DMS53 (cell line): ENCODE measurements around the gene PFKFB1.

ENCODE experiments used
- DNase-seq: peaks from one replicate; lab custom pipeline; 2025; lab: John Stamatoyannopoulos, UW

Gene PFKFB1

DNA sequence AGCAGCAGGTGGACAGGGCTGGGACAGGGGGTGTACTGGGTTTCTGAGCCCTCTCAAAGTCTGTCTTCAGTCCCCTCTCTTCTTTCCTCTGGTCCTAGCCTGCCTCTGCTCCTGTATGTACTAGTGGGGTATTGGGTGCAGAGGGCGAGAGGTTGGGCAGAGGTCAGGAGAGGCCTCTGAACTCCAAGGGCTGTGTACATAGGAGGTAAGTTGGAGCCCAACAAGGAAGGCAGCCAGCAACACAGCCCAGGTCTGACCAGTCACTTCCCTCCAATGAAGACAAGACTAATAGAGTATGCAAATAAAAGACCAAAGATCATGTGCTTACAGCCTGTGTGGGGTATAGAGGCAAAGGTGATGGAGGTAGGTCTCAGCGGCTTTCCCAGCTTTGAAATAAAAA is at the start of gene PFKFB1:
TSS of gene PFKFB1 (minus strand) at position 90 of the 400 bp plus-strand sequence. CDS start 181 bp downstream, outside the sequence.
- no peak for DNase-seq

DNA sequence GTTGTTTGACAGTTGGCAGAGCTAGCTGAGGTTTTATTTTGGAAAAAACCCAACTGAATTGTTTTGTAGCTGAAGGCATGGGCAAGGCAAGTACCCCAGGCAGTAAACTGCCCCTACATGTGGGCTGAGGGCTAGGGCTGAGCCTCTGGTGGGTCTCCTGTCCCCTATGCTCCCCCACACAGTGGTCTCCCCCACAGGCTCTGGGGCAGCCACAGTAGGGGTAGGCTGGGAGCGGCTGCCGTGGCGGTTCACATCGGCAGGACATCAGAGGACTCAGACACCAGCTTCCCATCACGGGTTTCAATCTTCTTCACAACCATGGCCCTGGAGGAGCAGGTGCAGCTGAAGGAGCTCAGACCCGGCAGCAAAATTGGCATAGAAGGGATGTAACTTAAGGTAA is 47.5 kb upstream of the PFKFB1 start:
- DNase-seq: no peak

DNA sequence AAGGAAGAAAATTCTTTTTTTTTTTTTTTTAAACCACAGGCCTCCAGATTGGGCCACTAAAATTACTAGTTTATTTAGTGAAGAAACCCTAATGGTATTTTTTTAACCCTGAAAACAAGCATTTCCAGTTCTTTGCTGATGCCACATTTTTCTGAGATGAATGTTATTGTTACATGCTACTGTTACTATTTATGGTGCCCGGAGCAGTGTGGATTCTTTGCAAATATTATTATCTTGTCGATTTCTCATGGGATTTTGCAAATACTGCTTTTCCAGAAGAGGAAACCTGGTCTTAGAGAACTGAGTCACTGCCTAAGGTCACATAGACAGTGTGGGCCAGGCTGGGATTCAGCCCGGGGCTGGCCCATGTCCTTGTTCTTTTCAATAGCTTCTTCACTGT is 45.5 kb upstream of the PFKFB1 start:
- no peak for DNase-seq

DNA sequence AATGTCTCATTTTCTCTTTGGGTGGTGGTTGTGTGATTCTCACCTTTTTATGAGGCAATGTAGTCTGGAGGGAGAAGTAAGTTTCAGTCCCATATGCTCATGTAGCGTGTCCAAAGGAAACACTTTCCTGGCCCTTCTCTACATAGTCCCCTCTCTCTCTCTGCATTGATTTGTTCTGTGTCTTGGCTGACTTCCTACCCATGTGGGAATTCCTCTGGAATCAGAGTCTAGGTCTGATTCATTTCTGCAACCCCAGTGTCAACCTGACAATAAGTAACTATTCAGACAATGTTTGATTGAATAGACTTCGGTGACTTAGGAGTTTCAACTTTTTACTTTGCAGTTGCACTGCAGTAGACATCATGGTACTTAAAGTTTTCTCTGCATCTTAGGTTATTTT is 39.4 kb upstream of the PFKFB1 start:
- DNase-seq: no peak

DNA sequence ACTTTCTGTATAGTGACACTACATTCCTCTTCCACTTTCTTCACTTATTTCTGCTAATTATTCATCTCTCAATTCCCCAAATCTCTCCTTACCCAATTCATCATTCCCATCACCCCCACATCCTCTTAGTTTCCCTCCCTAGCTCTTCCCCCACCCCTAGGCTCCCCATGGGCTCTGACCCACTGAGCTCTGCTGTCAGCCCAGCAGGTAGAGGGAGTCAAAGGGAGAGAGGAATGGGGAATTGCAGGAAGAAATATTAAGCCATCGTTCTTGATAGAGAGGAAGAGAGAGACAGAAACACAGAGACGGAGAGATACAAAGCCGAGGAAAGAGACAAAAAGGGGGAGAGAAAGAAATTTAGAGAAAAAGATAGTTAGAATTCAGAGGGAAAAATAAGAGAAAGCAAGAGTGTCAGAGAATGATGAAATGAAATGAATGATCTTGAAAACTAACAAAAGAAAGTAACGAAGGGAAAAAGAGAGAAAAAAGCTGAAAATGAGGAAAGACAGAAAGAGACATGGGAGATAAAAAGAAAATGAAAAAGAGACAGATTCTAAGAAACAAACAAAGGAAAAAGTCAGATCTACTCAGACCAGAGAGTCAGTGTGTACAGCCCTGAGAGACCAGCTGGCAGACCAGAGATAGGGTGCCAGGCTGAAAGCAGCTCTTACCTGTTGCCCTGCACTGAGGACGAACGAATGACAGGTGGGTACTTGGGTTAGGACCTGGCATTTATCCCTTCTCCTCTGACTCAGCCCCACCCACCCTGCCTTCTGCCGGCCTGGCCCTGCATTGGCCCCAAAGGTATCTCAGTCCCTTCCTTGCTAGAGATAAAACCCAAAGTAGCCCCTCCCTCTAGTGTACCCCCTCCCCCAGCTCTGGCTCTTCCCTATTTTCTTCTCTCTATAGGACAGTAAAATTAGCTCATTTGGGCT is 36.5 kb upstream of the PFKFB1 start, which contains the start of gene ALAS2:
TSS of gene ALAS2 (minus strand) at position 707 of the 935 bp plus-strand sequence. CDS start 4,977 bp downstream, outside the sequence.
- no peak for DNase-seq

DNA sequence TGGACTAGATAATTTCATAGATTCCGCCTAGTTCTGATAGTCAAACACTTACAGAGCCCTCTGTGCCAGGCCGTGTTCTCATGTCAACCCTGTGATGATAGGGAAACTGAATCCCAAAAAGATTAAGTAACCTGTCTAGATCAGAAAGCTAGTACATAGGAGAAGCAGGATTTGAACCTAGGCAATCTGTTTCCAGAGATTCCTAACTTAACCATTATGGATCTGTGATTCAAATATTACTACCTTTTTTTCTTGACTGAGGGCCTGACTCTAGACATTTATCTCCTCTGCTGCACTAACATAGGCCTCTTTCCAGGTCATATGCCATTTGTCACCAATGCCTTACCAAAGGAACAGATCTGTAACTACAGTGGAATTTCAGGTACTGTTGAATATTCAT is 35.3 kb upstream of the PFKFB1 start:
- DNase-seq: no peak

DNA sequence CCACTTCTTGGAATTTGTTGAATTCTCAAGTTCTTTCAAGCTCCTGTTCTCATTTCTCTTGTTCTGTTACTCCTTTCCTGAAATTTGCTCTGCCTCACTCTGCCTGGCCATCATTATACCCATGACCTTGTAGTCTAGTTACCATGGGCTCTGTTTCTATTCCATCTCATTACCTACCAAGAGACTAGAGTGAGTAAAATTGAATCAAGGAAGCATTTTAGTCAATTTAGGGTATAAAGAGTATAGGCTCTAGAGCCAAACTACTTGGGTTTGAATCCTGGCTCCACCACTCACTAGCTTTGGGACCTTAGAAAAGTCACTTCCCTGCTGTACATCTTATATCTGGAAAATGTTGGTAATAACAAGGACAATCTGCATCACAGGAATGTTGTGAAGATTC is 34.6 kb upstream of the PFKFB1 start:
- no peak for DNase-seq

DNA sequence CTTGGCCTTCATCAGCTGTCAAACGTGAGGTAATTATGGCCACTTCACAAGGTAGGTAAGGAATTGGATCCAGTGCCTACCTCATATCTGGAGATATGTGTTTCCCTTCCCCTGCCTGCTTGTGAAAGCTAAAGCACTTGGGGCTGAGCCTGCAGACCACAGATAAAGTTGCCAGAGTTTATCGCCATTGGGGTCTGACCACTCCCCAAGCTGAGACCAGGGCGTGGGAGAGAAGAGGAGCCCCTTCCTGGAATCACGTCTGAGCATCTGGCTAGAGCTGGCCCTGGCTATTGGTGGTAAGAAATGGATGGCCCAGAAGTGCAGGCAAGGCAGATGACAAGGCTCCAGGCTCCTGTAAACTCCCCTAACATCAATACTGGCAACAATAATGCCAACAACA is 34.1 kb upstream of the PFKFB1 start:
- DNase-seq: no peak

DNA sequence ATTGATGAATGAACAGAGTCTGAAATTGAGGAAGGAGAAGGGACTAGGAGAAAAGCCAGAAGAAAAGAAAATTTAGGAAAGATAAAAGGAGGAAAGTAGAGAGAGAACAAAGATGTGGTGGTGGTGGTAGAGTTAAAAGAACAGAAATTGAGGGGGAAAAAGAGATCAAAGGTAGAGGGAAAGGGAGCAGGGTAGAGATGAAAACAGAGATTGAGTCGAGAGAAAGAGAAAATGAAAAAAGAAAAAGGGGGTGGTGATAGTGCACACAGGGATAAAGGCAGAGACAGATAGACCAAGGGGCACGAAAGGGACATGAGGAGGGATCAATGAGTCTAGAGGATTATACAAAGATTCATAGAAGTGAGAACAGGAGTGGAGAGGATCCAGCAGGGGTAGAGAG is 32.9 kb upstream of the PFKFB1 start:
- no peak for DNase-seq

DNA sequence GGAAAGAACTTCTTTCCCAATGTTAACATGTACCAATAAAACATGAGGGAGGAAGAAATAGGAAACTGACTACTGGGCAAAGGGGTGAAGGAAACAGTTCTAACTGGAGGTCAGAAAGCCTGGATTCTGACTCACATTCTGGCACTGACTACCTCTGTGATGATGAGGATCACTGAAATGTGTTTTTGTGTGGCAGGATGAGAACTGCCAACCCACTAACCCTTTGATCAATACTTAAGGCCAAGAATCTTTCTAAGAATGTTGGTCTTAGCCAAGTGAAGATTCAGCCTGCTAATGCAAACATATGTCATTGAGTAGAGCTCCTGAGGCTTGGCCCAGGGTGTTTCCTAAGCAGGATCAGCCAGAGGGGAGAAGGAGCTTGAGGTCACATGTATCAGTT is 32.2 kb upstream of the PFKFB1 start:
- DNase-seq: no peak

DNA sequence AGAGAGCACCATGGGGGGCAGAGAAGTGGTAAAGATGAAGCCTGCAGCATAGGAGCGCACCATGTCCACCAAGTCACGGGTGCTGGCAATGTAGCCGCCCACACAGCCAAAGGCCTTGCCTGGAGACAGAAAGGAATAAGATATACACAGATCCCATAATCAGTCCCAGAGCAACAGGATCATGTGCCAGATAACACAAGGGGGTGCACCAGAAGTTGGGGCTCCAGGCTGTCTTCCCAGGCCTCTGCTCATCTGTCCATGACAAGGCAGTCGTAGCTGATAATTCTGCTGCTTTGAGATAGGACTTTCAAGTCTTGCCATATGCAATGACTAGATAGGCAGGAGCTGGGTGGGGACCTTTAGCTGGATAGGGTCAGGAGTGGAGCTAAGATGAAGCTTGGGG is 20.9 kb upstream of the PFKFB1 start:
- no peak for DNase-seq

DNA sequence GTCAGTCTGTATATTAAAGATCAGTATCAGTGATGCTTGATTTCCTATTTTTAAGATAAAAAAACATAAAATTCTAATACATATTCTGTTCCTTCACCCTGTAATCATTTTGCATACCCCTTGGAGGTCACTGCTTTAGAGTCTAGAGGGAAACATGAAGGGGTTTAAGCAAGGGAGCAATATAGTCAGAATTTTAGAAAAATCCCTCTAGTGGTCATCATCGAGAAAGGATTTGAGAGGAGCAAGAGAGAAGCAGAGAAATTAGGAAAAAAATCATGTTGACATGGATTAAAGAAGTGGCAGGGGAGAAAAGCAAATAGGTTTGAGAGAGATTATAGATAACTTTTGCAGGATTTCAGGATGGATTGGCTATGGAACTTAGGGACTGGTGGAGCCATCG is 17.3 kb upstream of the PFKFB1 start:
- DNase-seq: peak; percentile 29

DNA sequence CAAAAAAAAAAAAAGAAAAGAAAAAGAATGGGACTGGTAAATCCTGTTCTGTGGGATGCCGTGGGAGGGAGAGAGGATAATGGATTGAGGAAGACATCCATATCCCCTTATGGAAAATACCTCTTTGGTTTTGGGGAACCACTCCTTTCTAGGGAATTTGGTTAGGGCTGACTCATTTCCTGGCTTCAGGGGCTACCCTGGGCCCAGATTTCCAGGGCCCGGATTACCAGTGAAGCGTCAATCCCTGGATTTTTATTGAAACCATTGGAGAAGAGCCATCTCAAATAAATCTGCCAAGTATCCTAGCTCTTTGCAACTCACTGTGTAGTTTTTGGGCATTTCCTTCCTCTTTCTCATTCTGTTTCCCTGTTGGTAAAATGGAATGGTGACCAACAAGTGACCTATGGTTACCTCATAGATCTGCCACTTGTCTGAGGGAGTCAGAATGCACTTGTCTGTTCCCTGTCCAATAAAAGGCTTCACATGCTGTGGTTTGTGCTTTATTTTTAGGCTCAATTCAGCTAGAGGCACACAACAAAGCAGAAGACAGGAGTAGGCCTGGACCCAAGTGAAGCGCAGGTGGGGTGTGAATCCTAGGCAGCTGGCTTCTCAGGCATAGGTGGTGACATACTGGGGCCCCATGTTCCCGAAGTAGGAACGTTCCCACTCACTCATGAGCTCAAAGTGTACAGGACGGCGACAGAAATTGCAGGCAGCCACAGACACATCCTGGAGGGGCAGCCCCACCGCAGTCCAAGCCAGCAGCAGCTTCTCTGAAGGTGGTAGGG is 14.8 kb upstream of the PFKFB1 start:
- peak; percentile 5 for DNase-seq

DNA sequence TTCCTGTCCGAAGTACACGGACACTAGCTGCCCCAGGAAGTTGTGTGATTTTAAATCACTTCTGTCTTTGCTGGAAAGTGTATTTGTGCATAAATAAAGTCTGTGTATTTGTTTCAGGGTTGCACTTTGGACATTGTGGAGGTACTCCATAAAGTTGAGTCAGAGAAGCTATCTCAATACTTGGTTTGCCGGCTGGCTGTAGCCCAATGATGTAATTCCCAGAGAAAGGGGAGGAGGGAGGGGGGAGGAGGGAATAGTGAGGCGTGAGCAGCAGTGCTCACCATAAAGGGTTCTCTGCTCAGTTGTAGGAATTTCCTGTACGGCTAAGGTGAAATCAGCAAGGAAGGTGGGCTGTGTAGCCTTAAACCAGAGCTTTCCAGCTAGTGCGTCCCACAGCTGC is 13.7 kb upstream of the PFKFB1 start:
- DNase-seq: peak; percentile 10

DNA sequence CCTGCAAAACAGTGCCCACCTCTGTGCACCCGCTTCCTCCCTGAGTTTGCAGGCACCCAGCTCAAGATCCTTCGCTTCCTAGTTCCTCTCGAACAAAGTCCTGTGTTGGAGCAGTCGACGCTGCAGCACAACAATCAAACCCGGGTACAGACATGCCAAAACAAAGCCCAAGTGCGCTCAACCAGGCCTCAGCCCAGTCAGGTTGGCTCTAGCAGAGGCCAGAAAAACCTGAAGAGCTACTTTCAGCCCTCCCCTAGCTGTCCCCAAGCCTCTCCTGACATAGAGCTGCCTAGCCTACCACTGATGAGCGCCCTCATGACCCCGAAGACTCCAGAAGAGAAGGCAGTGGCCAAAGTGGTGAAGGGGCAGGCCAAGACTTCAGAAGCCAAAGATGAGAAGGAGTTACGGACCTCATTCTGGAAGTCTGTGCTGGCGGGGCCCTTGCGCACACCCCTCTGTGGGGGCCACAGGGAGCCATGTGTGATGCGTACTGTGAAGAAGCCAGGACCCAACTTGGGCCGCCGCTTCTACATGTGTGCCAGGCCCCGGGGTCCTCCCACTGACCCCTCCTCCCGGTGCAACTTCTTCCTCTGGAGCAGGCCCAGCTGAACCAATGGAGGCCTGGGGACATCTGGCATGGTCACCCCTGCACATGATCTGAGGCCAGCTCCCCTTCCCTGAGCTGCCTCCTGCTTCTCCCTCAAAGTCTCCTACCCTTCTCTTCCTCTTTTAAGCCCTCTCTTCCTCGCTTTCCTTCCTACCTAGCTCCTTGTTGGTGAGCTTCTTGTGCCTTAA is 13.0 kb upstream of the PFKFB1 start:
- no peak for DNase-seq

DNA sequence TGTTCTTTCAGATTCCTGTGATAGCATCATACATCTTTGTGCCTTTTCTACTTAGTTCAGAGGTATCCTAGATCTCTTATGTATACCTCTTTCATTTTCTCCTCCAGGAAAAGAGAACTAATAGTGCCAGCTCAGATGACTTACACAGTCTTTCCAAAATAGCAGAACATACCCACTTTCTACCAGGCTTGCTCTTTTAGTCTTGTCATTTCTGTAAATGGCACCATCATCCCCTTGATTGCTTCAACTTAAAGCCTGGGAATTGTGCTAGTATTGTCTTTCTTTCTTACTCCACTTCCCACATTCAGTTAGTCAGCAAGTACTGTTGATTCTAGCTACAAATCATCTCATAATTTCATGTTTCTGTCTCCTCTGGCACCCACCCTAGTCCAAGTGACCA is 11.3 kb upstream of the PFKFB1 start:
- DNase-seq: no peak

DNA sequence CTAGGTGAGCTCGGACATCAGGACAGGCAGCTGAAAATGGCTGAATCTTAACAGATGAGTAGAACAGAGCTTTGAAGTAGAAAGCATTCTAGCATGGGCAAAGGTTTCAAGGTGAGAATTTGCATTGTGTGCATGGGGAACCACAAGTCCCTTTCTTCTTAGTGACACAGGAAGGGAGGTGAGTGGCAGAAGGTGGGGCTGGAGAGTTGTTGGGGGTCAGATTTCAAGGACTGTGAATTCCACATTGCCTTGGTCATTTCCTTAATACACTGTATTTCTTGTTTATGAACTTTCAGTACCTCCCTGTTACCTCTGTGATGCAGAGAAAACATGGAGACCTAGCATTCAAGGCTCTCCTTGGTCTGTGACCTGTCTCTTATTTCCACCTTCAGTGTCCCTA is 10.2 kb upstream of the PFKFB1 start:
- no peak for DNase-seq

DNA sequence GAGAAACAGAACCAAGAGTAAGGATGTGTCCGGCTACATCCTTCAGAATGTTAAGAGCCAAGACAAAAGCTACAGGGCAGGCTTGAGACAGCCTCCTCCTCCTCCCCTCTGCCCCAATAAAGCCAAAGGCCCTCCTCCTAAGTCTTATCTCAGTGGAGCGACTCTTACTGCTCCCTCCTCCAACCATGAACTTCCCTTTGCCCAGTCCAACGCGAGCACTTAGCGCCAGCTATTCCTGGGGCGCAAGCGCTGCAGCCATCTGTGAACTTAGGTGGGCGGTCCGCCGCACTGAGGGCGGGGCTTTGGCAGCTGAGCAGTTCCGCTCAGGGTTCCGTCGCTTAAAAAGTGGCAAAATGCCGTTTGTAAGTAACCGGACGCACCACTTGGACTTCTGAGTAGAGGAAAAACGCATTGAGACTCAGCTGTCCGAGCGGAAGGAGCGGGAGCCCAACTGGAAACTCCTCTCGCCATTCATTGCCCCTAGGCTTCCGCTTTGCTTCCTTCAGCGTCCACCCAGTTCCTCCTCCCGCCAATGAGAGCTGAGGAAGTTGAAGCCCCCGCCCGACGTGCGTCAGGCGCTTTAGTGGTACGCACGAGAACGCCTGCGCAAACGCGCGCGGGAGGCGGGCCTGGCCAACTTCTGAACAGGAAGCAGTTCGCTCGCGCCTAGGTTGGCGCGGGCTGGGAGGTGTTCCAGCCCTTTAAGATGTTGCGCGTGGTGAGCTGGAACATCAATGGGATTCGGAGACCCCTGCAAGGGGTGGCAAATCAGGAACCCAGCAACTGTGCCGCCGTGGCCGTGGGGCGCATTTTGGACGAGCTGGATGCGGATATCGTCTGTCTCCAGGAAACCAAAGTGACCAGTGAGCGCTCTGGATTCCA is 6.0 kb upstream of the PFKFB1 start, which contains the start of gene APEX2:
TSS of gene APEX2 (plus strand) at position 647 of the 882 bp plus-strand sequence. CDS start at position 707, 60 bp downstream.
- DNase-seq: peak; percentile 97

DNA sequence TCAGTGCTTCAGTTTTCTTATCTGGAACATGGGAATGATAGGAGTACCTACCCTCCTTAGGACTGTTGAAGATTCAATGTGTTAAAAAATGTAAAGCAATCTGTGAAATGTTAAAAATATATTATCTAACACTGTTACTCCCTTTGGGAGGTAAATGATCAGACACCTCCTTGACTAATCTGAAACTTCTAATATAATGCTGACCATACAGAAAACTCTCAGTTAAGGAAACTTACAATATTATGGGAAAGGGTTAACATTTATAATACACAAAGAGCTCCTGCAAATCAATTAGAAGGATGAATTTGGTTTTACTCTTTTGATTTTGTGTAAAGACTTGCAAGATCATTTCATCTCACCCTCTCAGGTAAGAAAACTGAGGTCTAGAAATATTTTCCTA is 1.6 kb upstream of the PFKFB1 start:
- DNase-seq: no peak

DNA sequence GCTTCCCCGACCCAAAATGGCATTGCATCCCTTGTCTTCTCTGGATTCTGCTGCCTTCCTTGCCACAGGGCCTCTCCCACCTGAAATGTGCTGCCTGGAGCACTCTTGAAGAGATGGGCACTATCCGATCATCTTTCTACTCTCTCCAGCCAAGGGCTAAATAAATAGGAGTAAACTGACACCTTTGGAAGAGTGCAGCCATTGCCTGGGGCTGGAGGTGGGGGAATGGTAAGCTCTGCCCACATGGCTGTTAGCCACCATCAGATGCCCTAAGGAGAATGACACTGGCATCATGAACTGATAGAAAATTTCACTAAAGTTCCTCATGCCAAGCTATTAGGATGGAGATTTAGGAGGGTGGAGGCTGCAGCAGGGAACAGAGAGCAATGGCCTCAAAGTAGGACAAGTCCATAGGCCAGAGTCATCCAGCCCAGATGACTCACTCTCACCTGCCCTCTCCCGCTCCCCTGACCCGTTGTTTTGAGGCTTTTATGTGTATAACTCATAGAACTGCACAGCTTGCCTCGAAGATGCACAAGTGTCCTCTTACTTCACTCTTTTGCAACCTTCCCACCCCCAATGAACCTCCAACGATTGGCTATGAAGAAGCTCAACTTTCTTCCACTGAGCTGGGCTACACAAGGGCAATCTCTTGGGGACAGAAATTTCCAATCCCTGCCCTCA is 822 bp upstream of the PFKFB1 start:
- DNase-seq: peak; percentile 9
